Stimulated activated CD4-positive, alpha-beta T cell treated with anti-CD3 and anti-CD28 coated beads, Interleukin-15, amount 100 ng/mL, for 1 hour (primary cell): ENCODE measurements around the gene S100A7.

Experiments
- DNase-seq, 2 donors: peaks; one replicate each; pipeline ENCODE4 v3.0.0-alpha.2; 2020; ENCODE audit warnings: low read depth in 1 of 2, low spot score in 1 of 2

The S100A7 gene

GRCh38 chr1:153460551-153460950, at the start of gene S100A7:
Gene S100A7, minus strand, starts transcription at chr1:153460651. Its CDS starts 1,638 bp downstream, at chr1:153459013.
- no peak for DNase-seq

- DNase-seq: peak; percentile 32 to 40
Measured at GRCh38 chr1:153509729-153510354, 49.4 kb upstream of the S100A7 start.

- no peak for DNase-seq
Measured at GRCh38 chr1:153509036-153509435, 48.6 kb upstream of the S100A7 start.

GRCh38 chr1:153507926-153508583, 47.6 kb upstream of the S100A7 start:
- DNase-seq: no peak

- no peak for DNase-seq
Measured at GRCh38 chr1:153506831-153507413, 46.5 kb upstream of the S100A7 start.

- DNase-seq: no peak
Measured at GRCh38 chr1:153506386-153506785, 45.9 kb upstream of the S100A7 start.

- DNase-seq: no peak
Measured at GRCh38 chr1:153505576-153505975, 45.1 kb upstream of the S100A7 start.

- no peak for DNase-seq
Measured at GRCh38 chr1:153503766-153504165, 43.3 kb upstream of the S100A7 start.

- DNase-seq: no peak
Measured at GRCh38 chr1:153498746-153499145, 38.3 kb upstream of the S100A7 start.

- DNase-seq: no peak
Measured at GRCh38 chr1:153495536-153495935, 35.1 kb upstream of the S100A7 start.

GRCh38 chr1:153494976-153495535, 34.6 kb upstream of the S100A7 start:
- peak; percentile 38 to 67 for DNase-seq

GRCh38 chr1:153493343-153493960, 33.0 kb upstream of the S100A7 start:
- DNase-seq: no peak

- no peak for DNase-seq
Measured at GRCh38 chr1:153490272-153491051, 30.0 kb upstream of the S100A7 start.

GRCh38 chr1:153488731-153489130, 28.3 kb upstream of the S100A7 start:
- no peak for DNase-seq

- DNase-seq: no peak
Measured at GRCh38 chr1:153487707-153488106, 27.3 kb upstream of the S100A7 start.

GRCh38 chr1:153485863-153486262, 25.4 kb upstream of the S100A7 start:
- DNase-seq: no peak

GRCh38 chr1:153483776-153484175, 23.3 kb upstream of the S100A7 start:
- no peak for DNase-seq

- DNase-seq: no peak
Measured at GRCh38 chr1:153481124-153481523, 20.7 kb upstream of the S100A7 start.

- DNase-seq: no peak
Measured at GRCh38 chr1:153478692-153479618, 18.5 kb upstream of the S100A7 start.
